CD14-positive monocyte (primary cell): ENCODE data around the gene ACO2. TPM values are rescaled to one million over a fixed set of nuclear protein-coding genes. Genes with fewer than 3 reads are reported as not detected.

ENCODE experiments used
- DNase-seq, 3 donors: peaks; one replicate each; pipeline ENCODE4 v3.0.0-alpha.2; 2011 to 2022
- H2AFZ ChIP-seq: 2 replicates; pipeline ENCODE4 v1.6.0; 2012; ENCODE audit warnings: mild to moderate bottlenecking, low read depth, low read length, inconsistent platforms; ENCODE audit not compliant: insufficient read depth, poor library complexity, severe bottlenecking
- H3K27ac ChIP-seq, 2 donors: 1 replicate in 1 of 2; 2 replicates in 1 of 2; pipeline ENCODE4 v1.5.1; 2012 to 2013; ENCODE audit warnings: low read length in 2 of 2, control low read depth in 1 of 2, inconsistent platforms in 1 of 2, low read depth in 1 of 2, mild to moderate bottlenecking in 1 of 2
- H3K27me3 ChIP-seq, 2 donors: one replicate each; pipeline versions ENCODE4 v1.6.0 to v1.6.1; 2011 to 2013; ENCODE audit warnings: low read length in 2 of 2; ENCODE audit not compliant: control insufficient read depth in 2 of 2, insufficient read depth in 2 of 2
- H3K36me3 ChIP-seq, 2 donors: replicated peaks in 1 of 2; 1 replicate in 1 of 2; 2 replicates in 1 of 2; pipeline versions ENCODE4 v1.5.1 to v1.6.1; 2012 to 2013; ENCODE audit warnings: low read length in 2 of 2, control low read depth in 1 of 2, inconsistent platforms in 1 of 2, mild to moderate bottlenecking in 1 of 2; ENCODE audit not compliant: insufficient read depth in 2 of 2, control insufficient read depth in 1 of 2
- H3K4me1 ChIP-seq, 2 donors: 1 replicate in 1 of 2; 2 replicates in 1 of 2; pipeline versions ENCODE4 v1.5.1 to v1.6.1; 2012 to 2013; ENCODE audit warnings: low read length in 2 of 2, control low read depth in 1 of 2, inconsistent platforms in 1 of 2, mild to moderate bottlenecking in 1 of 2, moderate library complexity in 1 of 2; ENCODE audit not compliant: insufficient read depth in 2 of 2, control insufficient read depth in 1 of 2
- H3K4me2 ChIP-seq: replicated peaks from 2 replicates; pipeline ENCODE3; 2012; ENCODE audit warnings: low read length, moderate library complexity, mild to moderate bottlenecking; ENCODE audit not compliant: poor library complexity, severe bottlenecking; ENCODE audit errors: extremely low read depth
- H3K4me3 ChIP-seq, 3 experiments: fragments of 200-600 bp in 1 of 3; sonication (generic) in 1 of 3; replicated peaks in 1 of 3; 1 replicate in 2 of 3; 2 replicates in 1 of 3; pipeline ENCODE4 v1.5.1; 2011 to 2013; ENCODE audit warnings: low read length in 3 of 3, mild to moderate bottlenecking in 3 of 3, control low read depth in 2 of 3, low read depth in 2 of 3, inconsistent platforms in 1 of 3, moderate library complexity in 1 of 3
- H3K79me2 ChIP-seq: 2 replicates; pipeline ENCODE4 v1.6.0; 2012; ENCODE audit warnings: mild to moderate bottlenecking, control low read depth, inconsistent platforms, low read length, moderate library complexity; ENCODE audit not compliant: insufficient read depth
- H3K9ac ChIP-seq: 2 replicates; pipeline ENCODE4 v1.6.0; 2017; ENCODE audit warnings: low read length, mild to moderate bottlenecking; ENCODE audit not compliant: insufficient read depth, poor library complexity, severe bottlenecking
- H3K9me3 ChIP-seq, 2 donors: replicated peaks in 1 of 2; 1 replicate in 1 of 2; 2 replicates in 1 of 2; pipeline versions ENCODE4 v1.5.1 to v1.6.1; 2012 to 2013; ENCODE audit warnings: low read length in 2 of 2, control low read depth in 1 of 2; ENCODE audit not compliant: control insufficient read depth in 1 of 2, insufficient read depth in 1 of 2
- H4K20me1 ChIP-seq: 2 replicates; pipeline ENCODE4 v1.6.0; 2012; ENCODE audit warnings: mild to moderate bottlenecking, low read length, control low read depth, moderate library complexity; ENCODE audit not compliant: insufficient read depth
- H3K27ac Mint-ChIP-seq, 7 donors: one replicate each; pipeline ENCODE4 v1.8.0; 2020; ENCODE audit warnings: mild to moderate bottlenecking in 7 of 7, mixed read lengths in 7 of 7, moderate library complexity in 6 of 7, inconsistent platforms in 2 of 7
- H3K27me3 Mint-ChIP-seq, 3 donors: one replicate each; pipeline ENCODE4 v1.8.0; 2021 to 2022; ENCODE audit warnings: low read depth in 3 of 3, mild to moderate bottlenecking in 3 of 3, mixed read lengths in 3 of 3, moderate library complexity in 3 of 3, inconsistent platforms in 1 of 3
- H3K36me3 Mint-ChIP-seq, 2 donors: one replicate each; pipeline ENCODE4 v1.8.0; 2020; ENCODE audit warnings: mixed read lengths in 2 of 2, inconsistent platforms in 1 of 2, mild to moderate bottlenecking in 1 of 2
- H3K4me1 Mint-ChIP-seq: one replicate; pipeline ENCODE4 v1.8.0; 2020; ENCODE audit warnings: mild to moderate bottlenecking, mixed read lengths
- H3K4me3 Mint-ChIP-seq, 2 donors: one replicate each; pipeline ENCODE4 v1.8.0; 2020; ENCODE audit warnings: mild to moderate bottlenecking in 2 of 2, mixed read lengths in 2 of 2, moderate library complexity in 1 of 2
- H3K9me3 Mint-ChIP-seq, 7 donors: one replicate each; pipeline ENCODE4 v1.8.0; 2020 to 2022; ENCODE audit warnings: mixed read lengths in 7 of 7, mild to moderate bottlenecking in 6 of 7, moderate library complexity in 6 of 7, inconsistent platforms in 2 of 7
- WGBS: methylation state at CpG from one replicate; pipeline ENCODE4 v1.1.5; 2013; ENCODE audit warnings: missing lambda C conversion rate; ENCODE audit not compliant: insufficient coverage; 5-methylcytosine and 5-hydroxymethylcytosine counted together
- intact Hi-C, 2 donors: fragments of 100-400 bp; cut with micrococcal nuclease; formaldehyde crosslinking; loops; one replicate each; pipeline versions ENCODE4 v1.15.0 to v1.15.1; 2023
- polyA plus RNA-seq, 3 donors: library from polyadenylated mRNA; depleted of rRNA in 1 of 3; unstranded in 2 of 3; stranded (reverse) in 1 of 3; fragments of 300-500 nt in 2 of 3; fragments of >200 nt in 1 of 3; fragmentation: Illumina TruSeq in 2 of 3; gene quantifications; 1 replicate in 2 of 3; 2 replicates in 1 of 3; pipeline ENCODE4 v1.2.3, GENCODE V29; 2012 to 2021
- TF ChIP-seq, protein P1 (sequence below): fragments of 200-600 bp; IDR thresholded peaks from one replicate; pipeline ENCODE4 v1.8.0; 2022; ENCODE audit warnings: antibody characterized with exemption, mild to moderate bottlenecking

ACO2 gene
- polyA plus RNA-seq, 3 donors = 56.8 to 75.8 (median 64.2) TPM

DNA sequence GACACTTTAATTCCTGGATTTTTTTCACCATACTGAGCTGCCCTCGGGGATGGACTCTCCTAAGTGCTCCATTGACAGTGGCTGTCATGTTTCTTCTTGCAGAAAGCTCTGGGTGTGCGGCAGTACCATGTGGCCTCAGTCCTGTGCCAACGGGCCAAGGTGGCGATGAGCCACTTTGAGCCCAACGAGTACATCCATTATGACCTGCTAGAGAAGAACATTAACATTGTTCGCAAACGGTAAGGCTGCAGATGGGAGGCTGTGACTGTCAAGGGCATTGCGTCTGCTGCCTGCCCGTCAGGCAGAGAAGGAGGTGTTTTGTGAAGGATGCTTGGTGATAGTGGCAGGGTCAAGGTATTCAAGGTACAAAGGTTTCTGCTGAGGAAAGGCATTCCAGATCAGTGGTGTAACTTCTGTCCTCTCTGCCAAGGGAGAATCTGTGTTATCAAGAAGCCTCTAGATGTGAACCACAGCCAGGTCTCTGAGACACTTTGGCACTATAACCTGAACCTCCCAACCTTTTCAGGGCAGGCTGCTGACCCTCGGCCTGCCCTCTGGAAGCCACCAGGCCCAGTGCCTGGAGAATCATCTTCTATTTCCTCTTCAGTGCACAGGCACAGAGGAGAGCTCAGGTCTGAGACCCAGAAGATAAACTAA, 30.8 kb downstream of the ACO2 start:
- whole genome bisulfite sequencing = 94% methylated on average over 9 of the region's 10 CpGs
- DNase-seq = no peak
- Mint-ChIP-seq H3K9me3 (no peaks in the 10 kb centered on the region), H3K4me3 (no peak overlapping the region), H3K36me3 (peaks cover 52 to 74% of the 10 kb centered on the region in 2 donors), H3K27me3 (peaks cover 0 to 1% (median 0%) of the 10 kb centered on the region in 3 donors), H3K27ac (peak overlapping the region in 3 of 7 donors; percentile 52 to 75 (median 70)), H3K4me1 (no peaks in the 10 kb centered on the region)
- Histone ChIP-seq H3K79me2 (peaks cover 54% of the 10 kb centered on the region), H3K4me3 (no peak overlapping the region), H3K4me1 (no peaks in the 10 kb centered on the region), H3K36me3 (peaks cover 42 to 73% of the 10 kb centered on the region in 2 donors), H4K20me1 (peaks cover 65% of the 10 kb centered on the region), H3K4me2 (no peak overlapping the region), H3K9me3 (no peaks in the 10 kb centered on the region), H3K9ac (no peak overlapping the region), H3K27ac (peak overlapping the region in 1 of 2 donors; percentile 7), H2AFZ (no peak overlapping the region), H3K27me3 (no peaks in the 10 kb centered on the region)
- intact Hi-C loops = no loop called here
- TF ChIP-seq, protein P1, sequence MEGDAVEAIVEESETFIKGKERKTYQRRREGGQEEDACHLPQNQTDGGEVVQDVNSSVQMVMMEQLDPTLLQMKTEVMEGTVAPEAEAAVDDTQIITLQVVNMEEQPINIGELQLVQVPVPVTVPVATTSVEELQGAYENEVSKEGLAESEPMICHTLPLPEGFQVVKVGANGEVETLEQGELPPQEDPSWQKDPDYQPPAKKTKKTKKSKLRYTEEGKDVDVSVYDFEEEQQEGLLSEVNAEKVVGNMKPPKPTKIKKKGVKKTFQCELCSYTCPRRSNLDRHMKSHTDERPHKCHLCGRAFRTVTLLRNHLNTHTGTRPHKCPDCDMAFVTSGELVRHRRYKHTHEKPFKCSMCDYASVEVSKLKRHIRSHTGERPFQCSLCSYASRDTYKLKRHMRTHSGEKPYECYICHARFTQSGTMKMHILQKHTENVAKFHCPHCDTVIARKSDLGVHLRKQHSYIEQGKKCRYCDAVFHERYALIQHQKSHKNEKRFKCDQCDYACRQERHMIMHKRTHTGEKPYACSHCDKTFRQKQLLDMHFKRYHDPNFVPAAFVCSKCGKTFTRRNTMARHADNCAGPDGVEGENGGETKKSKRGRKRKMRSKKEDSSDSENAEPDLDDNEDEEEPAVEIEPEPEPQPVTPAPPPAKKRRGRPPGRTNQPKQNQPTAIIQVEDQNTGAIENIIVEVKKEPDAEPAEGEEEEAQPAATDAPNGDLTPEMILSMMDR = no peak

DNA sequence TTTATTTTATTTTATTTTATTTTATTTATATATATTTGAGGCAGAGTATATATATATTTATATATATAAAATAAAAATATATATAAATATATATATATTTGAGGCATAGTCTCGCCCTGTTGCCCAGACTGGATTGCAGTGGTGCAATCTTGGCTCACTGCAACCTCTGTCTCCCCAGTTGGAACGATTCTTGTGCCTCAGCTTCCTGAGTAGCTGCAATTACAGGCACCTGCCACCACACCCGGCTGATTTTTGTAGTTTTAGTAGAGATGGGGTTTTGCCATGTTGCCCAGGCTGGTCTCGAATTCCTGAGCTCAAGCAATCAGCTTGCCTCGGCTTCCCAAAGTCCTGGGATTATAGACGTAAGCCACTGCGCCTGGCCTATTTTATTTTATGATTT, 31.4 kb downstream of the ACO2 start:
- Histone ChIP-seq H2AFZ (no peak overlapping the region), H3K27ac (no peak overlapping the region), H3K4me2 (no peak overlapping the region), H3K9ac (no peak overlapping the region), H3K36me3 (peaks cover 42 to 71% of the 10 kb centered on the region in 2 donors), H4K20me1 (peaks cover 63% of the 10 kb centered on the region), H3K4me1 (no peaks in the 10 kb centered on the region), H3K27me3 (no peaks in the 10 kb centered on the region), H3K4me3 (no peak overlapping the region), H3K79me2 (peaks cover 48% of the 10 kb centered on the region), H3K9me3 (no peaks in the 10 kb centered on the region)
- H3K4me3 Mint-ChIP-seq = no peak overlapping the region
- H3K4me1 Mint-ChIP-seq = no peaks in the 10 kb centered on the region
- DNase-seq = no peak
- no peak overlapping the region for H3K27ac Mint-ChIP-seq
- 82% methylated on average over 6 of the region's 7 CpGs for WGBS
- H3K9me3 Mint-ChIP-seq = no peaks in the 10 kb centered on the region
- H3K27me3 Mint-ChIP-seq = peaks cover 0 to 1% (median 0%) of the 10 kb centered on the region in 3 donors
- intact Hi-C loops = no loop called here
- TF ChIP-seq, protein P1 = no peak
- H3K36me3 Mint-ChIP-seq = peaks cover 55 to 76% of the 10 kb centered on the region in 2 donors
